Measurements from ENCODE around the gene HABP4. TPM values are rescaled to one million over a fixed set of nuclear protein-coding genes. Genes with fewer than 3 reads are reported as not detected.
A peak's percentile ranks its signal among the peaks of the same experiment; 100 is the strongest.

The HABP4 gene
- total RNA-seq, 1 experiment from 2014 or later: 9.8 TPM

DNA sequence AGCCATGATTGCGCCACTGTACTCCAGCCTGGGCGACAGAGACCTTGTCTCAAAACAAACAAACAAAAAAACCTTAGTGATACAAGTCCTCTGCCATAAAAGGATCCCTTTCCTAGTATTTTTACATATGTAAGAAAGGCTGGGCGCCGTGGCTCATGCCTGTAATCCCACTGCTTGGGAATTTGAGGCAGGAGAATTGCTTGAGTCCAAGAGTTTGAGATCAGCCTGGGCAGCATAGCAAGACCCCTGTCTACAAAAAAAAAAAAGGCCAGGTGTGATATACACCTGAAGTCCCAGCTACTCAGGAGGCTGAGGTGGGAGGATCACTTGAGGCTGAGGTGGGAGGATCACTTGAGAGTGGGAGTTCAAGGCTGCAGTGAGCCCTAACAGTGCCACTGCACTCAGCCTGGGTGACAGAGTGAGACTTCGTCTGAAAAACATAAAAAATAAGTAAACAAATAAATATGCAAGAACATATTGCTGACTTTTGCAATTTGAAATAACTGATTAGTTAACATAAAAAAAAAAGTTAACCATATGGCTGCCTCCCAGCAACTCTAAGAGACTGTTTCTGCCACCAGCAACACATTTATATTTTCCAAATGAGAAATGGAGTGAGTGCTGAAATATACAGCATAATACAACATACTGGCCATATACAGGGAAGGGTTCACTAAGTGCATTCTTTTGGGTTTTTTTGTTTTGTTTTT lies 38.7 kb upstream of the HABP4 start:
- CTCF ChIA-PET: no interaction called here
- H3K27me3 Mint-ChIP-seq (ENCODE audit: low read depth): no peaks in the 10 kb centered on the region
- no peak overlapping the region for H3K4me3 Mint-ChIP-seq

GRCh38 chr9:96412174-96412913 lies 37.6 kb upstream of the HABP4 start:
- TF ChIP-seq ZNF232 (CRISPR knock-in tag; IDR thresholded peaks at IDR 0.05): no peak
- TF ChIP-seq GRHL2 (CRISPR knock-in tag; IDR thresholded peaks at IDR 0.05; ENCODE audit: insufficient replicate concordance, severe bottlenecking): no peak
- TF ChIP-seq, protein P1, sequence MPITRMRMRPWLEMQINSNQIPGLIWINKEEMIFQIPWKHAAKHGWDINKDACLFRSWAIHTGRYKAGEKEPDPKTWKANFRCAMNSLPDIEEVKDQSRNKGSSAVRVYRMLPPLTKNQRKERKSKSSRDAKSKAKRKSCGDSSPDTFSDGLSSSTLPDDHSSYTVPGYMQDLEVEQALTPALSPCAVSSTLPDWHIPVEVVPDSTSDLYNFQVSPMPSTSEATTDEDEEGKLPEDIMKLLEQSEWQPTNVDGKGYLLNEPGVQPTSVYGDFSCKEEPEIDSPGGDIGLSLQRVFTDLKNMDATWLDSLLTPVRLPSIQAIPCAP (CRISPR knock-in tag; IDR thresholded peaks at IDR 0.05): no peak
- TF ChIP-seq, protein P2, sequence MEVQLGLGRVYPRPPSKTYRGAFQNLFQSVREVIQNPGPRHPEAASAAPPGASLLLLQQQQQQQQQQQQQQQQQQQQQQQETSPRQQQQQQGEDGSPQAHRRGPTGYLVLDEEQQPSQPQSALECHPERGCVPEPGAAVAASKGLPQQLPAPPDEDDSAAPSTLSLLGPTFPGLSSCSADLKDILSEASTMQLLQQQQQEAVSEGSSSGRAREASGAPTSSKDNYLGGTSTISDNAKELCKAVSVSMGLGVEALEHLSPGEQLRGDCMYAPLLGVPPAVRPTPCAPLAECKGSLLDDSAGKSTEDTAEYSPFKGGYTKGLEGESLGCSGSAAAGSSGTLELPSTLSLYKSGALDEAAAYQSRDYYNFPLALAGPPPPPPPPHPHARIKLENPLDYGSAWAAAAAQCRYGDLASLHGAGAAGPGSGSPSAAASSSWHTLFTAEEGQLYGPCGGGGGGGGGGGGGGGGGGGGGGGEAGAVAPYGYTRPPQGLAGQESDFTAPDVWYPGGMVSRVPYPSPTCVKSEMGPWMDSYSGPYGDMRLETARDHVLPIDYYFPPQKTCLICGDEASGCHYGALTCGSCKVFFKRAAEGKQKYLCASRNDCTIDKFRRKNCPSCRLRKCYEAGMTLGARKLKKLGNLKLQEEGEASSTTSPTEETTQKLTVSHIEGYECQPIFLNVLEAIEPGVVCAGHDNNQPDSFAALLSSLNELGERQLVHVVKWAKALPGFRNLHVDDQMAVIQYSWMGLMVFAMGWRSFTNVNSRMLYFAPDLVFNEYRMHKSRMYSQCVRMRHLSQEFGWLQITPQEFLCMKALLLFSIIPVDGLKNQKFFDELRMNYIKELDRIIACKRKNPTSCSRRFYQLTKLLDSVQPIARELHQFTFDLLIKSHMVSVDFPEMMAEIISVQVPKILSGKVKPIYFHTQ (CRISPR knock-in tag; IDR thresholded peaks at IDR 0.05): no peak
- no peak for TF ChIP-seq FOXP1 (CRISPR knock-in tag; IDR thresholded peaks at IDR 0.05; ENCODE audit: borderline replicate concordance)
- no peak for TF ChIP-seq ZNF281 (CRISPR knock-in tag; IDR thresholded peaks at IDR 0.05)
- TF ChIP-seq, protein P3, sequence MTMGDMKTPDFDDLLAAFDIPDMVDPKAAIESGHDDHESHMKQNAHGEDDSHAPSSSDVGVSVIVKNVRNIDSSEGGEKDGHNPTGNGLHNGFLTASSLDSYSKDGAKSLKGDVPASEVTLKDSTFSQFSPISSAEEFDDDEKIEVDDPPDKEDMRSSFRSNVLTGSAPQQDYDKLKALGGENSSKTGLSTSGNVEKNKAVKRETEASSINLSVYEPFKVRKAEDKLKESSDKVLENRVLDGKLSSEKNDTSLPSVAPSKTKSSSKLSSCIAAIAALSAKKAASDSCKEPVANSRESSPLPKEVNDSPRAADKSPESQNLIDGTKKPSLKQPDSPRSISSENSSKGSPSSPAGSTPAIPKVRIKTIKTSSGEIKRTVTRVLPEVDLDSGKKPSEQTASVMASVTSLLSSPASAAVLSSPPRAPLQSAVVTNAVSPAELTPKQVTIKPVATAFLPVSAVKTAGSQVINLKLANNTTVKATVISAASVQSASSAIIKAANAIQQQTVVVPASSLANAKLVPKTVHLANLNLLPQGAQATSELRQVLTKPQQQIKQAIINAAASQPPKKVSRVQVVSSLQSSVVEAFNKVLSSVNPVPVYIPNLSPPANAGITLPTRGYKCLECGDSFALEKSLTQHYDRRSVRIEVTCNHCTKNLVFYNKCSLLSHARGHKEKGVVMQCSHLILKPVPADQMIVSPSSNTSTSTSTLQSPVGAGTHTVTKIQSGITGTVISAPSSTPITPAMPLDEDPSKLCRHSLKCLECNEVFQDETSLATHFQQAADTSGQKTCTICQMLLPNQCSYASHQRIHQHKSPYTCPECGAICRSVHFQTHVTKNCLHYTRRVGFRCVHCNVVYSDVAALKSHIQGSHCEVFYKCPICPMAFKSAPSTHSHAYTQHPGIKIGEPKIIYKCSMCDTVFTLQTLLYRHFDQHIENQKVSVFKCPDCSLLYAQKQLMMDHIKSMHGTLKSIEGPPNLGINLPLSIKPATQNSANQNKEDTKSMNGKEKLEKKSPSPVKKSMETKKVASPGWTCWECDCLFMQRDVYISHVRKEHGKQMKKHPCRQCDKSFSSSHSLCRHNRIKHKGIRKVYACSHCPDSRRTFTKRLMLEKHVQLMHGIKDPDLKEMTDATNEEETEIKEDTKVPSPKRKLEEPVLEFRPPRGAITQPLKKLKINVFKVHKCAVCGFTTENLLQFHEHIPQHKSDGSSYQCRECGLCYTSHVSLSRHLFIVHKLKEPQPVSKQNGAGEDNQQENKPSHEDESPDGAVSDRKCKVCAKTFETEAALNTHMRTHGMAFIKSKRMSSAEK (CRISPR knock-in tag; IDR thresholded peaks at IDR 0.05; ENCODE audit: borderline replicate concordance): no peak
- peaks cover 9% of the 10 kb centered on the region for H3K36me3 Mint-ChIP-seq
- peak overlapping the region; percentile 16; the same call in 1 of the 2 replicates for H3K4me3 Mint-ChIP-seq
- H3K9me3 Mint-ChIP-seq: no peaks in the 10 kb centered on the region
- no peaks in the 10 kb centered on the region for H3K27me3 Mint-ChIP-seq (ENCODE audit: low read depth)
- H3K4me1 Mint-ChIP-seq: peaks cover 48% of the 10 kb centered on the region
- ChIA-PET POLR2A (no interaction called here), CTCF (no interaction called here)
- H3K27ac Mint-ChIP-seq: peak overlapping the region; percentile 65; the same call in 1 of the 2 replicates
- DNase-seq (ENCODE audit: low spot score) (no peak), ATAC-seq (no peak)

More for the DNA sequence above, 38.7 kb upstream of the HABP4 start:
- no peak for DNase-seq (ENCODE audit: low spot score)
- Mint-ChIP-seq H3K36me3 (peaks cover 3% of the 10 kb centered on the region; the same call in 1 of the 2 replicates), H3K9me3 (no peaks in the 10 kb centered on the region), H3K27ac (no peak overlapping the region), H3K4me1 (peaks cover 45% of the 10 kb centered on the region)
- POLR2A ChIA-PET: no interaction called here
- no peak for ATAC-seq
- 0 out of 2 replicates have a peak, but pooled peaks have one; percentile 33 for TF ChIP-seq ZNF121 (CRISPR knock-in tag; IDR thresholded peaks at IDR 0.05)
- no peak for TF ChIP-seq ZBTB21 (CRISPR knock-in tag; IDR thresholded peaks at IDR 0.05; ENCODE audit: borderline replicate concordance)
- TF ChIP-seq SP1 (CRISPR knock-in tag; conservative IDR thresholded peaks at IDR 0.05): no peak
- no peak for TF ChIP-seq SMAD4 (CRISPR knock-in tag; IDR thresholded peaks at IDR 0.05)
- TF ChIP-seq PRRX2 (CRISPR knock-in tag; IDR thresholded peaks at IDR 0.05): no peak
- TF ChIP-seq CDX4 (CRISPR knock-in tag; IDR thresholded peaks at IDR 0.05; ENCODE audit: borderline replicate concordance): no peak
- TF ChIP-seq TEAD1 (CRISPR knock-in tag; IDR thresholded peaks at IDR 0.05): no peak
